Renal cortical epithelial cell (primary cell): ENCODE data around the gene RIMBP2. TPM values are rescaled to one million over a fixed set of nuclear protein-coding genes. Genes with fewer than 3 reads are reported as not detected.
"Not testable (repeated sequence)": the region's sequence is repeated elsewhere in the genome, so short reads cannot be mapped to it uniquely, and the experiment has no call there.

Experiments
- DNase-seq: peaks from one replicate; pipeline ENCODE4 v3.0.0-alpha.2; 2011; ENCODE audit warnings: low read depth
- total RNA-seq: library from RNA; depleted of rRNA; stranded (reverse); fragments of >200 nt; gene quantifications from 2 replicates; pipeline ENCODE4 v1.2.3, GENCODE V29; 2014

Gene RIMBP2
- total RNA-seq, 1 donor from 2014 or later: 3.2 TPM

DNA sequence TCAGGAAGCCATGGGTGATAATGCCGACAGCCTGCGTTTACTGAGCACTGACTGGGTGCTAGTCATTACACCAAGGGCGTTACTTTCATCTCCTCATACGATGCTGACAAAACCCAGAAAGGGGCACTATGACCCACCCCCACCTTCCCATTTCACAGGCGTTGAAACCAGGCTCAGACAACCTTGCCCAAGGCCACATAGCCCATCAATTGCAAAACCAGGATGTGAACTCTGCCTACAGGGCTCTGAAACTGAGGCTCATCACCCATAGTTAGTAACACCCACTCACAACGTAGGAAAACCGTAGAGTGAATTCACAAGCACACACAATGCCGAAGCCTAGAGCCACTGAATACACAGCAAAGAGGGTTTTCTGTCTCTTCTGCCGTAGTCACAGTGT lies 119.9 kb downstream of the RIMBP2 start:
- no peak for DNase-seq

- DNase-seq: no peak
Observed at GRCh38 chr12:130595566-130595965, 120.5 kb downstream of the RIMBP2 start.

DNA sequence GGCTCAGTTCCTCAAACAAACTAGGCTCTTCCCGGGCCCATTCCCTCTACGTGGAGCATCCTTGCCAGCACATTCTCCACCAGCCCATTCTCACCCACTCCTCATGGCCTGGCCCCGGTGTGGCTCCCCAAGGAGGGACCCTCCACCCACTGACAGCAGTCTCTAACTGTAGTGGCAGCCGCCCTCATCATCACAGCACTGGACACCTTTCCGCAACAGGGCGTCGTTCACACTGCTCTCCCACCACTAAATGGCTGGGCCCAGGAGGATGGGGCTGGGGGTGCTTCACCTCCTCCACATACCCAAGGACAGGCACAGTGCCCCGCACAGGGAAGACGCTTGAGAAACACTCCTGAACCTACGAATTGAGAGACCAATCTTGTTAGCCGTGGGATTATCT lies 123.0 kb downstream of the RIMBP2 start:
- DNase-seq: no peak

- no peak for DNase-seq
Observed at GRCh38 chr12:130592641-130593040, 123.5 kb downstream of the RIMBP2 start.

- no peak for DNase-seq
Observed at GRCh38 chr12:130591736-130592135, 124.4 kb downstream of the RIMBP2 start.

DNA sequence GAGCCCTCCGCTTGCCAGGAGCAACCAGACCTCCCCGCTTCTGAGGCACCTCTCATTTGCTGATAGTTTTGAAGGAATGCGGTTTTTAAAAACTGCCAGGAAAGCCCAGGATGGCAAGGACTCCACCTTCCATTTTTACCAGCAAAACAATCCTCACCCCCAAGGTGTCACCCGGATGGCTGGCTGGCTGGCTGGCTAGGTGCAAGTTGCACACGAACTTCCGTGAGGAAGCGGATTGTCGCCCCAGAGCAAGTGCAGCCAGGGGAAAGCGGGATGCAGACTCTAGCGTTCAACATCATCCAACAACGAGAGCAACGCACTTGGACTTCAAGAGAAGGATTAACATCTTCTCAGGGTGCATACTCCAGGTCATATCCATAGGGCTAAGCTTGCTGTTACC lies 125.4 kb downstream of the RIMBP2 start:
- DNase-seq: no peak

DNA sequence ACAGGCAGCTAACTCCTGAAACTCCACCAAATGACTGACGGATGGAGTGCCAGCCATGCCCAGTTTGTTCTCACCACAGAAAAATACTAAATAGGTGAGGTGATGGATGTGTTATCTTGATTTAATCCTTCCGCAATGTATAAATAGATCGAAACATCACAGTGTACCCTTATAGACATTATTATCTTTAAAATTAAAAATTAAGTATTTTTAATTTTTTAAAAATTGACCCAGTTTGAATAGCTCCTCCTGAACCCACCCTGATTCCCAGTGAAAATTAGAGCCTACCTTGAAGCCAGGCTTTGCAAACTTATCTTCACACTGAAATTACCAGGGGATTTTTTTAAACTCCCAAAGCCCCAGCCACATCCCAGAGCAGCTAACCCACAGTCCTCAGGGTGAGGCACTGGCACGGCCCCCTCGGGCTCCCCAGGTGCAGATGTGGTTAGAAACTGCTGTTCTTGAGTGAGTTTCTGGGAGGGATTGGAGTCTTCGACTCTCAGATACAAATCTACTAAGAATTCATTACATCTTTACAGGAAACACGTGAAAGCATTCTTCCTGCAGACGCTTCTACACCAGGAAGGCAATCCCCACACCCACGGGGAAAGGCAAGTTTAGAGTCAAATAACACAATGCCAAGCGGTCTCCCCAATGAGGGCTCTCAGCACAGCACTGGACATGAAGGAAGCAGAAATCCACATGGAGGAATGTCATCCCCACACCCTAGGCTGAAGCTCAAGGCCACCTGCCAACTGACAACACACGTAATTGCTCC lies 126.4 kb downstream of the RIMBP2 start:
- DNase-seq: no peak

GRCh38 chr12:130588696-130589539 lies 127.2 kb downstream of the RIMBP2 start:
- DNase-seq: no peak

- no peak for DNase-seq
Observed at GRCh38 chr12:130587966-130588365, 128.1 kb downstream of the RIMBP2 start.

DNA sequence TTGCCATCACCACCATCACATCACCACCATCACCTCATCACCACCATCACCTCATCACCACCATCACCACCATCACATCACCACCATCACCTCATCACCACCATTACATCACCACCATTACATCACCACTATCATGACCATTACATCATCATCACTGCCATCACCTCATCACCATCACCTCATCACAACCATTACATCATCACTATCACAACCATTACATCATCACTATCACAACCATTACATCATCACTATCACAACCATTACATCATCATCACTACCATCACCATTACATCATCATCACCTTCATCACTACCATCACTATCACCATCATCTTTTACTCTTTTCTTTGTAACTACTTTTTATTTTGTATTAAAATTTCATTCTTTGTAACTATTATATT lies 131.6 kb downstream of the RIMBP2 start:
- not testable (repeated sequence) for DNase-seq

DNA sequence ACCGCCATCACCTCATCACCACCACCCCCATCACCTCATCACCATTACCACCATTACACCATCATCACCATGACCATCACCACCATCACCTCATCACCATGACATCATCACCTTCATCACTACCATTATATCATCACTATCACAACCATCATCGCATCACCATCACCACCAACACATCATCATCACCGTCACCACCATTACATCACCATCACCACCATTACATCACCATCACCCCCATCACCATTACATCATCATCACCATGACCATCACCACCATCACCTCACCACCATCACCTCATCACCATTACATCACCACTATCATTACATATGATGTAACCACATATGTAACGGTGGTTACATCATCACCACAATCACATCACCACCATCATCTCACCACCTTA lies 132.3 kb downstream of the RIMBP2 start:
- DNase-seq: no peak

DNA sequence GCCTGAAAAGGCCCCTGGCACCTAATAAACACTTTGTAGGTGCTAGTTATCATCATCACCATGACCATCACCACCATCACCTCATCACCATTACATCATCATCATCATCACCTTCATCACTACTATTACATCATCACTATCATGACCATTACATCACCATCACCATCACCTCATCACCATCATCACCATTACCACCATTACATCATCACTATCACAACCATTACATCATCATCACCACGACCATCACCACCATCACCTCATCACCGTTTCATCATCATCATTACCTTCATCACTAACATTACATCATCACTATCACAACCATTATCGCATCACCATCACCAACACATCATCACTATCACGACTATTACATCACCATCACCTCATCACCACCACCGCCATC lies 132.8 kb downstream of the RIMBP2 start:
- no peak for DNase-seq

GRCh38 chr12:130582286-130582685 lies 133.8 kb downstream of the RIMBP2 start:
- DNase-seq: no peak

- DNase-seq: no peak
Observed at GRCh38 chr12:130581782-130582181, 134.3 kb downstream of the RIMBP2 start.

GRCh38 chr12:130579231-130579630 lies 136.9 kb downstream of the RIMBP2 start:
- no peak for DNase-seq

- no peak for DNase-seq
Observed at GRCh38 chr12:130577351-130577750, 138.7 kb downstream of the RIMBP2 start.

DNA sequence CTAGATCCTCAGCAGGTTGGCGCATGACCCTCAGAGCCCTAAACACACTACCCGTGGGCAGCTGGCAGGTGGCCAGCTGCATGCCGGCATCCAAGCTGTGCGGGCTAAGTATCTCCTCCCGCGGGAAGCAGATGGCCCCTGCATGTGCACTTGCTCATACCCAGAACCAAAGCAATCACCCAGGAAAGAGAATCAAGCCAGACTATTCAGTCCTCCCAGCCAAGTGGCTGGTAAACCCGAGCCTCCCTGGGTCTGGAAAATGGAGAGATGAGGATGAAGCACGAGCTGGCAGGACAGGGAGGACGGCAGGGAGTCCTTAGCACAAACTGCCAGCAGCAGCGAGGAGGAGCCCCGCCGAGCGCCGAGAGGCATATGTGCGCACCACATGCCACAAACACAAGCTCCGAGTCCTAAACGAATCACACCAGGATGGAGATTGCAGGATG lies 139.7 kb downstream of the RIMBP2 start:
- DNase-seq: no peak

- DNase-seq: no peak
Observed at GRCh38 chr12:130574402-130574801, 141.7 kb downstream of the RIMBP2 start.

GRCh38 chr12:130573766-130574165 lies 142.3 kb downstream of the RIMBP2 start:
- DNase-seq: no peak

DNA sequence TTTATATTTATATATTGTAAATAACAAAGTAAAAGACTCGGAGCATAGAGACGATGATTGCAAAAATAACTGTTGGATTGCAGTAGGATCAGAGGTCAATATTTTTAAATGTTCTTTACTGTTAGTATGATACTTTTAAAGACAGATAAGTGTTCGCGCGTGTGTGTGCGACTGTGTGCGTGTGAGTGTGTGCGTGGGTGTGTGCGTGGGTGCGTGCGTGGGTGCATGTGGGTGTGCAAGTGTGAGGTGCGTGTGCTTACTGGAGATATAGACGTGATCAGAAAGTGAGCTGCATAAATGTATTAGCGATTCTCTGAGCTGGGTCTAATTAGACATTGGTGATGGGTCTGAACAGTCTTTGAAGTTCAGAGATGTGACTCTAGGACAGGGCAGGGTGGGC lies 142.9 kb downstream of the RIMBP2 start:
- DNase-seq: no peak

- no peak for DNase-seq
Observed at GRCh38 chr12:130572553-130572952, 143.5 kb downstream of the RIMBP2 start.

GRCh38 chr12:130571734-130572133 lies 144.4 kb downstream of the RIMBP2 start:
- no peak for DNase-seq

DNA sequence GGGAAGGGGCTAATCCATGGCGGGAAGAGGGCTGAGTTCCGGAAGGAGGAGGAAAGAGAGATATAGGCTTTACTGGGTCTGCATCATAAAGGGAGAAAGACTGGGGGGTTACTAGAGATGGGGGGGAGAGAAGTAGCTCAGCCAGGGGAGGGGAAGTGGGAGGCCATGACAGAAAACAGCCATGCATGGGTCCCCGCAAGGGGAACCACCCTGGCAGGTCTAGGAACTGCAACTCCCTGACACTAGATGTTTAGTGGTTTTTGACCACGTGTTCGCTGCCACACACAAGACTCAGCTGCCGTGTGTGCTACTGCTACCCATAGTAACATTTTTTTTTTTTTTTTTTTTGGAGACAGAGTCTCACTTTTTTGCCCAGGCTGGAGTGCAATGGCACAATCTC lies 145.0 kb downstream of the RIMBP2 start:
- no peak for DNase-seq
